ENCODE data around the gene MYH7B.

DNA sequence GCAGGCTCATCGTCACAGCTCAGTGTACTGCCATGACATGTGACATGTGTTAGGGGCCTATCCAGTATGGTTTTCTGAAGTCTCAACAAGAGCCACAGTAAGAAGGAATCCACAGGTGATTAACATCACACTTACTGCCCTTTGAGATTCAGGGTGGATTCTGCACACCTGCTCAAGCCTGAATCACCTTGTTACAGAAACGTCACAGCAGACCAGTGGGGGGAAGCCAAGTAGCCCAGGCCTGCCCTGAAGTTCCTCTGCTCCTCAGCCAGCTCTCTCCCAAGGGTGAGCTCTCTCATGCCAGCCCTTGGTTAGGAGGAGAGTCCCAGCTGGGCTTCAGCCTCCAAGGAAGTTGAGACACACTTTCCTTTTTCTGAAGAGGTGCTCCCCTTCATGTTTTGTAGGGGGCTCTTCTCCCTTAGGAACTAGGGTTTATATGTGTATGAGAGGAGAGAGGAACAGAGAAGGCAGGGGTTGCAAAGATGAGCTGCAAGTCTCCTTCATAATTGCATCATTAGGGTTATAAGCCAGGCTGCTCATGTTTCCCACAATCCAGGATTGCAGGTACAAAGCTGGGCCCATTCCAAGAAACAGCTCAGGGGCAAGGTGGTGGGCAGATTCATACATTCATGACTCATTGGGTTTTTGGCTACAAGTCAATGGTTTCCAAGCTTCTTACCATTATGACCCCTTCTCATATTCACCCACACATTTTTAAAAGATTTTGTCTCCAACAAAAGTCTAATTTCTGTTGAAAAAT is 11.7 kb upstream of the MYH7B start:
- no peak for TF ChIP-seq CTCF (IDR thresholded peaks at IDR 0.05)
- TF ChIP-seq ZFX (IDR thresholded peaks at IDR 0.05; ENCODE audit: borderline replicate concordance), result no peak
